Measurements from ENCODE around the gene TNK2. TPM values are rescaled to one million over a fixed set of nuclear protein-coding genes. Genes with fewer than 3 reads are reported as not detected.
"Not testable (repeated sequence)": the region's sequence is repeated elsewhere in the genome, so short reads cannot be mapped to it uniquely, and the experiment has no call there.

Gene TNK2
- polyA plus RNA-seq, 1 donor = 34.1 TPM

- no peak for DNase-seq
- H3K9me3 ChIP-seq (ENCODE audit: control insufficient read depth, low read depth, low read length) = no peaks in the 10 kb centered on the region
- no peak overlapping the region for H3K4me3 ChIP-seq (ENCODE audit: low read length)
- no peaks in the 10 kb centered on the region for H3K27me3 ChIP-seq (ENCODE audit: control insufficient read depth, insufficient read depth, low read length)
- 100% methylated on average over 2 of the region's 21 CpGs for WGBS (ENCODE audit: insufficient coverage, low lambda C conversion rate)
- H3K4me1 ChIP-seq (ENCODE audit: control insufficient read depth, insufficient read depth, low read length) = no peaks in the 10 kb centered on the region
- H3K27ac ChIP-seq (ENCODE audit: low read length) = no peak overlapping the region
- no peaks in the 10 kb centered on the region for H3K36me3 ChIP-seq (ENCODE audit: control insufficient read depth, insufficient read depth, low read length)
These were observed 90.0 kb downstream of the TNK2 start for GRCh38 chr3:195818301-195818700.

- Histone ChIP-seq H3K27ac (ENCODE audit: low read length) (no peak overlapping the region), H3K27me3 (ENCODE audit: control insufficient read depth, insufficient read depth, low read length) (peaks cover 1% of the 10 kb centered on the region), H3K36me3 (ENCODE audit: control insufficient read depth, insufficient read depth, low read length) (no peaks in the 10 kb centered on the region), H3K9me3 (ENCODE audit: control insufficient read depth, low read depth, low read length) (no peaks in the 10 kb centered on the region), H3K4me1 (ENCODE audit: control insufficient read depth, insufficient read depth, low read length) (no peaks in the 10 kb centered on the region), H3K4me3 (ENCODE audit: low read length) (no peak overlapping the region)
- 90% methylated on average over 2 of the region's 17 CpGs for WGBS (ENCODE audit: insufficient coverage, low lambda C conversion rate)
- DNase-seq = no peak
These were observed 90.7 kb downstream of the TNK2 start for GRCh38 chr3:195817578-195818135.

- H3K36me3 ChIP-seq (ENCODE audit: control insufficient read depth, insufficient read depth, low read length); H3K27ac ChIP-seq (ENCODE audit: low read length); H3K4me3 ChIP-seq (ENCODE audit: low read length); DNase-seq; H3K9me3 ChIP-seq (ENCODE audit: control insufficient read depth, low read depth, low read length); H3K4me1 ChIP-seq (ENCODE audit: control insufficient read depth, insufficient read depth, low read length): not testable (repeated sequence)
- peaks cover 14% of the 10 kb centered on the region for H3K27me3 ChIP-seq (ENCODE audit: control insufficient read depth, insufficient read depth, low read length)
- WGBS (ENCODE audit: insufficient coverage, low lambda C conversion rate) = no CpG with 5 or more reads among the region's 23 CpGs
These were observed 92.0 kb downstream of the TNK2 start for GRCh38 chr3:195816276-195816913.

GRCh38 chr3:195815169-195815771 is 93.1 kb downstream of the TNK2 start:
- H3K36me3 ChIP-seq (ENCODE audit: control insufficient read depth, insufficient read depth, low read length) = no peaks in the 10 kb centered on the region
- no peaks in the 10 kb centered on the region for H3K4me1 ChIP-seq (ENCODE audit: control insufficient read depth, insufficient read depth, low read length)
- peaks cover 22% of the 10 kb centered on the region for H3K27me3 ChIP-seq (ENCODE audit: control insufficient read depth, insufficient read depth, low read length)
- H3K4me3 ChIP-seq (ENCODE audit: low read length) = no peak overlapping the region
- H3K9me3 ChIP-seq (ENCODE audit: control insufficient read depth, low read depth, low read length) = peaks cover 2% of the 10 kb centered on the region
- no peak for DNase-seq
- WGBS (ENCODE audit: insufficient coverage, low lambda C conversion rate) = 80% methylated on average over 1 of the region's 18 CpGs
- H3K27ac ChIP-seq (ENCODE audit: low read length) = no peak overlapping the region

GRCh38 chr3:195813916-195814640 is 94.3 kb downstream of the TNK2 start:
- no peaks in the 10 kb centered on the region for H3K4me1 ChIP-seq (ENCODE audit: control insufficient read depth, insufficient read depth, low read length)
- H3K9me3 ChIP-seq (ENCODE audit: control insufficient read depth, low read depth, low read length) = peaks cover 2% of the 10 kb centered on the region
- DNase-seq = no peak
- 100% methylated on average over 1 of the region's 24 CpGs for WGBS (ENCODE audit: insufficient coverage, low lambda C conversion rate)
- no peaks in the 10 kb centered on the region for H3K36me3 ChIP-seq (ENCODE audit: control insufficient read depth, insufficient read depth, low read length)
- peaks cover 23% of the 10 kb centered on the region for H3K27me3 ChIP-seq (ENCODE audit: control insufficient read depth, insufficient read depth, low read length)
- no peak overlapping the region for H3K4me3 ChIP-seq (ENCODE audit: low read length)
- no peak overlapping the region for H3K27ac ChIP-seq (ENCODE audit: low read length)

Other genes starting within 250 kb of the TNK2 start
- gene MUC20, start 187.6 kb downstream of the TNK2 start, polyA plus RNA-seq = 34.5 TPM
- 4.4 TPM for gene MUC4, start 96.6 kb downstream of the TNK2 start, polyA plus RNA-seq
- gene TFRC, start 173.5 kb upstream of the TNK2 start, polyA plus RNA-seq = 73.7 TPM

All from large intestine (tissue), 3 donors.